Osteocyte (in vitro differentiated cells): ENCODE results near the gene CD36. TPM values are rescaled to one million over a fixed set of nuclear protein-coding genes. Genes with fewer than 3 reads are reported as not detected.

Experiments used
- DNase-seq: peaks from one replicate; pipeline ENCODE4 v3.0.0; 2021; ENCODE audit warnings: mixed read lengths; ENCODE audit not compliant: unreplicated experiment; ENCODE audit errors: extremely low spot score
- H3K27ac Mint-ChIP-seq: one replicate; pipeline ENCODE4 v1.8.0; 2021; ENCODE audit warnings: mild to moderate bottlenecking, mixed read lengths; ENCODE audit not compliant: unreplicated experiment
- H3K27me3 Mint-ChIP-seq: one replicate; pipeline ENCODE4 v1.8.0; 2021; ENCODE audit warnings: mixed read lengths; ENCODE audit not compliant: unreplicated experiment
- H3K36me3 Mint-ChIP-seq: one replicate; pipeline ENCODE4 v1.8.0; 2021; ENCODE audit warnings: mixed read lengths; ENCODE audit not compliant: unreplicated experiment
- H3K4me1 Mint-ChIP-seq: one replicate; pipeline ENCODE4 v1.8.0; 2021; ENCODE audit warnings: mixed read lengths; ENCODE audit not compliant: unreplicated experiment
- H3K4me3 Mint-ChIP-seq: one replicate; pipeline ENCODE4 v1.8.0; 2021; ENCODE audit warnings: mild to moderate bottlenecking, moderate library complexity, mixed read lengths; ENCODE audit not compliant: unreplicated experiment
- H3K9me3 Mint-ChIP-seq: one replicate; pipeline ENCODE4 v1.8.0; 2021; ENCODE audit warnings: mixed read lengths; ENCODE audit not compliant: unreplicated experiment
- CTCF ChIP-seq: fragments of 200-600 bp; sonication (generic); IDR thresholded peaks from 2 replicates; pipeline ENCODE4 v1.5.0; 2021; ENCODE audit warnings: antibody characterized with exemption, mild to moderate bottlenecking, moderate library complexity
- total RNA-seq: library from RNA; stranded (reverse); gene quantifications from 2 replicates; pipeline ENCODE4 v1.2.1, GENCODE V29; 2021

Gene CD36
- total RNA-seq, 1 donor from 2014 or later: 0.08 TPM

DNA sequence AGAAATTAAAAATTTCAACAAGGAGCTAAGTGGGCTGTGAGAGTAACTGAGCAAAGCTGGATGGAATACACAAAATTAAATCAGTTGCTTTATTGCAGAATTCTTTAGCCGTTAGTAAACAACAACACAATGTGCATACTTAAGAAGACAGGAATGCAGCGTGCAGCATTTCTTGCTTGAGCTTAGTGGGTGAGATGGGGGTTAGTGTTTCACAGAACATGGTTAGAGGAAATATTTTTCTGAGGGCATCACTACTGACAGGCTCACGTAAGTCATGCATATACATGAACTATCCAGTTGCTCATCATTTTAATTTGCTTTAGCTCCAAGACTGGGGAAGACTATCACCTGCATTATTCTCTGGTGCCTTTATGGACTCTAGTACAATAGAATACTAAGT is 80.8 kb downstream of the CD36 start:
- Mint-ChIP-seq H3K27me3 (no peaks in the 10 kb centered on the region), H3K4me3 (no peak overlapping the region), H3K36me3 (no peaks in the 10 kb centered on the region), H3K9me3 (no peaks in the 10 kb centered on the region), H3K27ac (no peak overlapping the region), H3K4me1 (peaks cover 38% of the 10 kb centered on the region)
- DNase-seq: no peak
- no peak for TF ChIP-seq CTCF

DNA sequence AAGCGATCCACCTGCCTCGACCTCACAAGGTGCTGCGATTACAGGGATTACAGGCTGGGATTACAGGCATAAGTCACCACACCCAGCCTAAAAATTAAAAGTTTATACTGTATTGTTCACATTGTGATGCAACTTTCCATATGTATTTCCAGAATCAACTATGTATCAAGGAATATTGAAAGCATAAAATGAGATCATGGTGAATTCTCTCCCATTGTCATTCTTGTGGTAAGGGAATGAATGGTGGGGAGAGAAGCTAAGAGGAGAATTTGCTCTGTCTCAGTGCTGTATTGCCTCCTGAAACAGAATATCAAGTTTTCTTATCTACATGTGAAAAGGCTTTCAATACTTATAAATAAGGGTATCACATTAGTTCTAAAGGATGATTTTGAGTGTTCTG is 81.7 kb downstream of the CD36 start:
- Mint-ChIP-seq H3K4me1 (peaks cover 47% of the 10 kb centered on the region), H3K36me3 (no peaks in the 10 kb centered on the region), H3K9me3 (no peaks in the 10 kb centered on the region), H3K27ac (no peak overlapping the region), H3K27me3 (no peaks in the 10 kb centered on the region), H3K4me3 (no peak overlapping the region)
- DNase-seq: no peak
- TF ChIP-seq CTCF: no peak

- peaks cover 53% of the 10 kb centered on the region for H3K4me1 Mint-ChIP-seq
- H3K36me3 Mint-ChIP-seq: no peaks in the 10 kb centered on the region
- H3K27me3 Mint-ChIP-seq: no peaks in the 10 kb centered on the region
- TF ChIP-seq CTCF: no peak
- H3K27ac Mint-ChIP-seq: peak overlapping the region; percentile 91
- peak overlapping the region; percentile 26 for H3K4me3 Mint-ChIP-seq
- DNase-seq: no peak
- no peaks in the 10 kb centered on the region for H3K9me3 Mint-ChIP-seq
Measured at GRCh38 chr7:80721883-80722615, 83.6 kb downstream of the CD36 start.

- Mint-ChIP-seq H3K27ac (peak overlapping the region; percentile 91), H3K36me3 (no peaks in the 10 kb centered on the region), H3K4me3 (peak overlapping the region; percentile 26), H3K9me3 (no peaks in the 10 kb centered on the region), H3K4me1 (peaks cover 53% of the 10 kb centered on the region), H3K27me3 (no peaks in the 10 kb centered on the region)
- no peak for TF ChIP-seq CTCF
- no peak for DNase-seq
Measured at GRCh38 chr7:80722616-80723195, 84.3 kb downstream of the CD36 start.

DNA sequence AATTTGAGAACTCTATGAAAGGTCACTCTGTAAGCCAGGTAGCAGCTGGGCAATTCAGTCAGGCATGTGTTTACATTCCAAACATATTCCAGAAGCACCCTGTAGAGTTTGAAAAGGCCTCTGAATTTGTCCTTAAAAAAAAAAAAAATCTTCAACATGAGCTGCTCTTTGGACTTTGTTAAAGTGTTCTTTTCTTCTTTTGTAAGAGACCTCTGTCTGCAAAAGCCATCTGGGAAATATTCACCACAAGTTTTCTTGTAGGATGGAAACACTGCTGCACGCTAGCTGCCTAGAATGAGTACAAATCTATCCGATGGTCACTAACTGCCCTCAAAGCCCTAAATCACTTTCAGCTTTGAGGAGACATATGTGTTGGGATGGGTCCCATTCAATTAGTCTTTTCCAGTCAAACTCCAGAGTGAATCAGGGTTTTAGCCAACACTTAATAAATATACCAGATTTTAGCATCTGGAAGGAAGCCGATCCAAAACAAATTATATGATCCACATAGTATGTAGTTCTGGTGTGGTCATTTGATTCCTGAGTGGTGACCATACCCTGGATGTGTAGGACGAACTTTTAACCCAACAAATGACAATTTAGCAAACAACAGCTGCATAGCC is 85.9 kb downstream of the CD36 start:
- Mint-ChIP-seq H3K4me3 (no peak overlapping the region), H3K36me3 (no peaks in the 10 kb centered on the region), H3K9me3 (no peaks in the 10 kb centered on the region), H3K27ac (peak overlapping the region; percentile 91), H3K4me1 (peaks cover 53% of the 10 kb centered on the region), H3K27me3 (no peaks in the 10 kb centered on the region)
- no peak for TF ChIP-seq CTCF
- DNase-seq: no peak
